NCI-H2029 treated with DMSO at 0.1 percent for 48 hours (cell line): ENCODE results near the gene ZGRF1.
A peak's percentile ranks its signal among the peaks of the same experiment; 100 is the strongest.
"Not testable (repeated sequence)": the region's sequence is repeated elsewhere in the genome, so short reads cannot be mapped to it uniquely, and the experiment has no call there.

Source experiments
- DNase-seq: peaks from one replicate; lab custom pipeline; 2025; lab: John Stamatoyannopoulos, UW

The ZGRF1 gene

GRCh38 chr4:112515198-112516065, 121.3 kb downstream of the ZGRF1 start:
- DNase-seq: peak; percentile 13

GRCh38 chr4:112514647-112515197, 122.0 kb downstream of the ZGRF1 start:
- no peak for DNase-seq

- DNase-seq: no peak
Observed at GRCh38 chr4:112513971-112514646, 122.6 kb downstream of the ZGRF1 start.

GRCh38 chr4:112511803-112512118, 124.9 kb downstream of the ZGRF1 start:
- DNase-seq: no peak

- DNase-seq: no peak
Observed at GRCh38 chr4:112511093-112511802, 125.5 kb downstream of the ZGRF1 start.

- DNase-seq: no peak
Observed at GRCh38 chr4:112510291-112511092, 126.2 kb downstream of the ZGRF1 start.

- DNase-seq: no peak
Observed at GRCh38 chr4:112509243-112510141, 127.2 kb downstream of the ZGRF1 start.

- no peak for DNase-seq
Observed at GRCh38 chr4:112508356-112508755, 128.4 kb downstream of the ZGRF1 start.

GRCh38 chr4:112504807-112505206, 131.9 kb downstream of the ZGRF1 start:
- no peak for DNase-seq

- no peak for DNase-seq
Observed at GRCh38 chr4:112502871-112503270, 133.8 kb downstream of the ZGRF1 start.

- DNase-seq: no peak
Observed at GRCh38 chr4:112492321-112492720, 144.4 kb downstream of the ZGRF1 start.

GRCh38 chr4:112490808-112491207, 145.9 kb downstream of the ZGRF1 start:
- not testable (repeated sequence) for DNase-seq
